ENCODE results near the gene SLC17A7.

DNA sequence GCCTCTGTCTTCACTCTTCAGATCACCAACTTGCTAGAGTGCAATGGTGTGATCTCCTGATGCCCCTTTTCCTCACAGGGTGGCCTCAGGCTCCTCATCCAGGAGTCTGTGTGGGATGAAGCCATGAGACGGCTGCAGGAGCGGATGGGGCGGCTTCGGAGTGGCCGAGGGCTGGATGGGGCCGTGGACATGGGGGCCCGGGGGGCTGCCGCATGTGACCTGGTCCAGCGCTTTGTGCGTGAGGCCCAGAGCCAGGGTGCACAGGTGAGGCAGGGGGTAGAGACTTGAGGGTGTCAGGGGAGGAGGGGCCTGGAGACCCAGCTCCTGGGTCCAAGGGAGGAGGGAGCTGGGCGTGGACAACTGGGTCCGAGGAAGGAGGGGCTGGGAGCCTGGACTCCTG, 21.2 kb upstream of the SLC17A7 start:
- TF ChIP-seq, protein P1, sequence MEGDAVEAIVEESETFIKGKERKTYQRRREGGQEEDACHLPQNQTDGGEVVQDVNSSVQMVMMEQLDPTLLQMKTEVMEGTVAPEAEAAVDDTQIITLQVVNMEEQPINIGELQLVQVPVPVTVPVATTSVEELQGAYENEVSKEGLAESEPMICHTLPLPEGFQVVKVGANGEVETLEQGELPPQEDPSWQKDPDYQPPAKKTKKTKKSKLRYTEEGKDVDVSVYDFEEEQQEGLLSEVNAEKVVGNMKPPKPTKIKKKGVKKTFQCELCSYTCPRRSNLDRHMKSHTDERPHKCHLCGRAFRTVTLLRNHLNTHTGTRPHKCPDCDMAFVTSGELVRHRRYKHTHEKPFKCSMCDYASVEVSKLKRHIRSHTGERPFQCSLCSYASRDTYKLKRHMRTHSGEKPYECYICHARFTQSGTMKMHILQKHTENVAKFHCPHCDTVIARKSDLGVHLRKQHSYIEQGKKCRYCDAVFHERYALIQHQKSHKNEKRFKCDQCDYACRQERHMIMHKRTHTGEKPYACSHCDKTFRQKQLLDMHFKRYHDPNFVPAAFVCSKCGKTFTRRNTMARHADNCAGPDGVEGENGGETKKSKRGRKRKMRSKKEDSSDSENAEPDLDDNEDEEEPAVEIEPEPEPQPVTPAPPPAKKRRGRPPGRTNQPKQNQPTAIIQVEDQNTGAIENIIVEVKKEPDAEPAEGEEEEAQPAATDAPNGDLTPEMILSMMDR (conservative IDR thresholded peaks at IDR 0.05 in 1 of 2, IDR thresholded peaks at IDR 0.05 in 1 of 2; ENCODE audit: low read depth in 1 of 2, low read length in 2 of 2): no peak
- TF ChIP-seq EZH2 (IDR thresholded peaks at IDR 0.05; ENCODE audit: low read length, missing control alignments): no peak

All from fibroblast of lung (primary cell).